Endothelial cell of umbilical vein (primary cell): ENCODE data around the gene PRPS1. TPM values are rescaled to one million over a fixed set of nuclear protein-coding genes. Genes with fewer than 3 reads are reported as not detected.

Experiments
- BruUV-seq: library from RNA; stranded (reverse); fragments of 400-500 nt; replicated peaks from 2 replicates; lab custom pipeline; 2021; lab: Mats Ljungman, UMichigan
- CTCF ChIA-PET: fragments of 300-600, 350-600 bp; sonication (Branson Sonifier 250); formaldehyde crosslinking; loops from one replicate; lab custom pipeline; 2021; ENCODE audit warnings: antibody characterized with exemption, inconsistent platforms; lab: Charles Lee
- POLR2A ChIA-PET: fragments of 300-600, 350-600 bp; sonication (Branson Sonifier 250); formaldehyde crosslinking; loops from one replicate; lab custom pipeline; 2021; ENCODE audit warnings: antibody characterized with exemption, inconsistent platforms; lab: Charles Lee
- DNase-seq: peaks from one replicate; pipeline ENCODE4 v3.0.0-alpha.2; 2011; ENCODE audit warnings: low read depth, low spot score
- FAIRE-seq: peaks from 2 replicates; lab custom pipeline; 2011; peaks lifted over from hg19 to GRCh38; lab: Jason Lieb, UNC
- H2AFZ ChIP-seq: 2 replicates; pipeline ENCODE4 v1.6.0; 2012; ENCODE audit warnings: low read depth, low read length, control low read depth, inconsistent platforms
- H3K27ac ChIP-seq: 2 replicates; pipeline ENCODE4 v1.5.1; 2011; ENCODE audit warnings: low read depth, mild to moderate bottlenecking, control low read depth, low read length, moderate library complexity; ENCODE audit not compliant: insufficient read depth
- H3K27me3 ChIP-seq, 2 experiments: 2 replicates each; pipeline versions ENCODE4 v1.6.0 to v1.6.1; 2011; ENCODE audit warnings: low read length in 2 of 2, mixed read lengths in 1 of 2; ENCODE audit not compliant: control insufficient read depth in 2 of 2, insufficient read depth in 2 of 2
- H3K36me3 ChIP-seq, 2 experiments: 2 replicates in 1 of 2; 3 replicates in 1 of 2; pipeline ENCODE4 v1.5.1; 2011; ENCODE audit warnings: low read length in 2 of 2, mild to moderate bottlenecking in 1 of 2, moderate library complexity in 1 of 2; ENCODE audit not compliant: control insufficient read depth in 2 of 2, insufficient read depth in 2 of 2; ENCODE audit errors: extremely low read depth in 1 of 2
- H3K4me1 ChIP-seq: 3 replicates; pipeline ENCODE4 v1.5.1; 2011; ENCODE audit warnings: mild to moderate bottlenecking, low read length; ENCODE audit not compliant: control insufficient read depth, insufficient read depth; ENCODE audit errors: extremely low read depth
- H3K4me2 ChIP-seq: 2 replicates; pipeline ENCODE4 v1.6.1; 2011; ENCODE audit warnings: low read length, control low read depth, mixed read lengths; ENCODE audit not compliant: insufficient read depth
- H3K4me3 ChIP-seq, 3 experiments: fragments of 200-600 bp in 1 of 3; sonication (generic), shearing (Covaris generic) in 1 of 3; replicated peaks in 1 of 3; 2 replicates each; pipeline ENCODE4 v1.5.1; 2011 to 2016; ENCODE audit warnings: control low read depth in 3 of 3, low read length in 3 of 3, mild to moderate bottlenecking in 2 of 3, inconsistent platforms in 1 of 3, low read depth in 1 of 3, moderate library complexity in 1 of 3; ENCODE audit not compliant: insufficient read depth in 1 of 3
- H3K79me2 ChIP-seq: 2 replicates; pipeline ENCODE4 v1.6.0; 2012; ENCODE audit warnings: low read length, inconsistent platforms; ENCODE audit not compliant: control insufficient read depth, insufficient read depth
- H3K9ac ChIP-seq: replicated peaks from 2 replicates; pipeline ENCODE3; 2011; ENCODE audit warnings: low read length, control low read depth; ENCODE audit not compliant: insufficient read depth; ENCODE audit errors: extremely low read depth
- H3K9me1 ChIP-seq: replicated peaks from 3 replicates; pipeline ENCODE4 v1.6.0; 2011; ENCODE audit warnings: mild to moderate bottlenecking, low read length; ENCODE audit not compliant: control insufficient read depth, insufficient read depth; ENCODE audit errors: extremely low read depth
- H3K9me3 ChIP-seq: replicated peaks from 2 replicates; pipeline ENCODE4 v1.5.1; 2012; ENCODE audit warnings: low read length, inconsistent platforms; ENCODE audit not compliant: control insufficient read depth, insufficient read depth
- H4K20me1 ChIP-seq: replicated peaks from 2 replicates; pipeline ENCODE3; 2011; ENCODE audit warnings: mild to moderate bottlenecking, low read length; ENCODE audit not compliant: control insufficient read depth, insufficient read depth; ENCODE audit errors: extremely low read depth
- CTCF ChIP-seq, 2 donors: IDR thresholded peaks; 1 replicate in 1 of 2; 2 replicates in 1 of 2; pipeline ENCODE4 v1.5.1; 2011; ENCODE audit warnings: low read length in 2 of 2, mild to moderate bottlenecking in 2 of 2, moderate library complexity in 2 of 2, control low read depth in 1 of 2, inconsistent platforms in 1 of 2, low read depth in 1 of 2; ENCODE audit not compliant: insufficient read depth in 1 of 2; ENCODE audit errors: extremely low read depth in 1 of 2
- EZH2 ChIP-seq: IDR thresholded peaks from 2 replicates; pipeline ENCODE4 v1.6.1; 2012; ENCODE audit warnings: borderline replicate concordance, low read depth, mild to moderate bottlenecking, moderate library complexity, low read length, inconsistent platforms; ENCODE audit not compliant: severe bottlenecking
- FOS ChIP-seq: IDR thresholded peaks from 2 replicates; pipeline ENCODE4 v1.6.1; 2011; ENCODE audit warnings: mild to moderate bottlenecking, low read length, moderate library complexity, borderline replicate concordance; ENCODE audit not compliant: insufficient read depth
- GATA2 ChIP-seq: IDR thresholded peaks from 2 replicates; pipeline ENCODE4 v1.7.0; 2011; ENCODE audit warnings: low read depth, mild to moderate bottlenecking, moderate library complexity, mixed read lengths, low read length; ENCODE audit not compliant: insufficient read length, insufficient read depth
- JUN ChIP-seq: IDR thresholded peaks from 2 replicates; pipeline ENCODE4 v1.6.1; 2011; ENCODE audit warnings: borderline replicate concordance, low read depth; ENCODE audit not compliant: insufficient read length, insufficient read depth
- MAX ChIP-seq: IDR thresholded peaks from 2 replicates; pipeline ENCODE4 v1.6.1; 2011; ENCODE audit not compliant: insufficient read depth, insufficient read length
- MYC ChIP-seq: IDR thresholded peaks from one replicate; pipeline ENCODE4 v1.6.1; 2011; ENCODE audit warnings: mild to moderate bottlenecking, low read depth, low read length
- POLR2A ChIP-seq: IDR thresholded peaks from 2 replicates; pipeline ENCODE4 v1.6.1; 2012; ENCODE audit warnings: low read depth, mild to moderate bottlenecking, control low read depth, low read length
- POLR2AphosphoS5 ChIP-seq: IDR thresholded peaks from 2 replicates; pipeline ENCODE4 v1.6.1; 2012; ENCODE audit warnings: low read depth, mild to moderate bottlenecking, control low read depth, low read length, moderate library complexity; ENCODE audit not compliant: insufficient read depth
- dilution Hi-C: fragments of 300-500 bp; cut with MboI; formaldehyde crosslinking; loops from one replicate; pipeline ENCODE4 v1.15.0; 2019; ENCODE audit warnings: low sequenced_read_pairs; ENCODE audit not compliant: extremely low pct_ligation_motif_present
- intact Hi-C: fragments of 100-400 bp; cut with micrococcal nuclease; formaldehyde crosslinking; loops from one replicate; pipeline ENCODE4 v1.10.0; 2022
- polyA plus RNA-seq, 4 experiments: library from polyadenylated mRNA; depleted of rRNA in 3 of 4; stranded (reverse) in 3 of 4; unstranded in 1 of 4; fragments of >200 nt; gene quantifications; 2 replicates each; pipeline versions ENCODE4 v1.2.1 to v1.2.3, GENCODE V29; 2011 to 2012; ENCODE audit warnings: missing spikeins in 1 of 4
- total RNA-seq: library from RNA; stranded (reverse); gene quantifications from 2 replicates; pipeline ENCODE4 v1.2.3, GENCODE V29; 2021

Gene PRPS1
- total and polyA plus RNA-seq, 2 donors (not counting 3 experiments of a cell fraction or from before 2014, with no cell fraction given), result 30.9 to 36.8 TPM

GRCh38 chrX:107682256-107682655, 53.9 kb downstream of the PRPS1 start:
- DNase-seq, result no peak

More at GRCh38 chrX:107682256-107682655, 53.9 kb downstream of the PRPS1 start:
- no peak for FAIRE-seq
- Histone ChIP-seq H3K36me3 (no peaks in the 10 kb centered on the region), H3K79me2 (no peaks in the 10 kb centered on the region), H4K20me1 (no peaks in the 10 kb centered on the region), H3K4me2 (no peak overlapping the region), H3K27me3 (no peaks in the 10 kb centered on the region), H2AFZ (no peak overlapping the region), H3K9me1 (no peaks in the 10 kb centered on the region), H3K9me3 (no peaks in the 10 kb centered on the region), H3K27ac (no peak overlapping the region), H3K9ac (no peak overlapping the region), H3K4me1 (peaks cover 40% of the 10 kb centered on the region), H3K4me3 (no peak overlapping the region)
- intact Hi-C loops (no loop called here), dilution Hi-C loops (no loop called here)
- TF ChIP-seq POLR2A (no peak), GATA2 (no peak), MYC (no peak), FOS (no peak), JUN (no peak), EZH2 (no peak), CTCF (IDR thresholded peaks at IDR 0.05; ENCODE audit: extremely low read depth in 1 of 2, insufficient read depth in 1 of 2, low read depth in 1 of 2, low read length in 2 of 2) (no peak), POLR2AphosphoS5 (no peak), MAX (no peak)
- no TSS peak for BruUV-seq
- CTCF ChIA-PET, result no interaction called here
- POLR2A ChIA-PET, result no interaction called here
